H1 (cell line): Measurements from ENCODE around the gene STARD3NL. TPM values are rescaled to one million over a fixed set of nuclear protein-coding genes. Genes with fewer than 3 reads are reported as not detected.

Experiments used
- CTCF ChIA-PET: fragments of 300-600 bp; sonication (Branson Sonifier 250); formaldehyde crosslinking; loops from one replicate; lab custom pipeline; 2021; ENCODE audit not compliant: partially characterized antibody; lab: Charles Lee
- POLR2A ChIA-PET: fragments of 300-600 bp; sonication (Branson Sonifier 250); formaldehyde crosslinking; loops from one replicate; lab custom pipeline; 2021; ENCODE audit warnings: inconsistent platforms; ENCODE audit not compliant: partially characterized antibody; lab: Charles Lee
- DNase-seq, 2 experiments: peaks; one replicate each; pipeline versions ENCODE4 v3.0.0 to v3.0.0-alpha.2; 2010 to 2022; ENCODE audit warnings: low spot score in 2 of 2, low read depth in 1 of 2, mixed read lengths in 1 of 2
- FAIRE-seq: peaks from 2 replicates; lab custom pipeline; 2011; peaks lifted over from hg19 to GRCh38; lab: Jason Lieb, UNC
- H2AFZ ChIP-seq: 2 replicates; pipeline ENCODE4 v1.8.1; 2012; ENCODE audit warnings: low read length, inconsistent platforms
- H2AK5ac ChIP-seq: 2 replicates; pipeline ENCODE4 v1.6.1; 2013; ENCODE audit warnings: low read depth, low read length
- H2BK120ac ChIP-seq: replicated peaks from 2 replicates; pipeline ENCODE3; 2013; ENCODE audit warnings: low read depth, low read length, inconsistent platforms
- H2BK12ac ChIP-seq: 2 replicates; pipeline ENCODE4 v1.6.1; 2013; ENCODE audit warnings: low read depth, low read length
- H2BK15ac ChIP-seq: 2 replicates; pipeline ENCODE4 v1.6.1; 2013; ENCODE audit warnings: low read length
- H2BK20ac ChIP-seq: 2 replicates; pipeline ENCODE4 v1.6.1; 2013; ENCODE audit warnings: low read length
- H2BK5ac ChIP-seq: 2 replicates; pipeline ENCODE4 v1.6.1; 2013; ENCODE audit warnings: low read depth, low read length
- H3K14ac ChIP-seq: 2 replicates; pipeline ENCODE4 v1.6.1; 2013; ENCODE audit warnings: inconsistent platforms; ENCODE audit not compliant: insufficient read length
- H3K18ac ChIP-seq: 2 replicates; pipeline ENCODE4 v1.6.1; 2013; ENCODE audit warnings: low read length; ENCODE audit errors: extremely low read depth
- H3K23ac ChIP-seq: 2 replicates; pipeline ENCODE4 v1.6.1; 2013; ENCODE audit warnings: inconsistent platforms; ENCODE audit not compliant: insufficient read length
- H3K23me2 ChIP-seq: 2 replicates; pipeline ENCODE4 v1.6.1; 2013; ENCODE audit warnings: low read depth, low read length
- H3K27ac ChIP-seq: 2 replicates; pipeline ENCODE4 v1.6.1; 2011; ENCODE audit warnings: low read depth, low read length, inconsistent platforms
- H3K27me3 ChIP-seq, 4 experiments: replicated peaks in 1 of 4; 1 replicate in 1 of 4; 2 replicates in 3 of 4; pipeline versions ENCODE4 v1.6.1 to v1.8.1; 2011 to 2013; ENCODE audit warnings: low read length in 3 of 4, mild to moderate bottlenecking in 3 of 4, inconsistent platforms in 2 of 4, mixed read lengths in 2 of 4, moderate library complexity in 1 of 4; ENCODE audit not compliant: control insufficient read depth in 3 of 4, insufficient read depth in 3 of 4; ENCODE audit errors: extremely low read depth in 1 of 4
- H3K36me3 ChIP-seq, 4 experiments: 2 replicates each; pipeline versions ENCODE4 v1.6.1 to v1.8.1; 2011 to 2013; ENCODE audit warnings: mild to moderate bottlenecking in 4 of 4, low read length in 3 of 4, moderate library complexity in 2 of 4, control low read depth in 1 of 4, inconsistent platforms in 1 of 4; ENCODE audit not compliant: insufficient read depth in 4 of 4, control insufficient read depth in 2 of 4
- H3K4ac ChIP-seq: replicated peaks from 2 replicates; pipeline ENCODE3; 2013; ENCODE audit warnings: low read length, low read depth, mixed read lengths, inconsistent platforms; ENCODE audit not compliant: insufficient read length
- H3K4me1 ChIP-seq, 4 experiments: replicated peaks in 1 of 4; 1 replicate in 1 of 4; 2 replicates in 3 of 4; pipeline versions ENCODE4 v1.6.1 to v1.8.1; 2011 to 2013; ENCODE audit warnings: low read length in 3 of 4, inconsistent platforms in 2 of 4, mixed read lengths in 1 of 4; ENCODE audit not compliant: insufficient read depth in 4 of 4, control insufficient read depth in 3 of 4
- H3K4me2 ChIP-seq, 2 experiments: 2 replicates each; pipeline versions ENCODE4 v1.6.1 to v1.8.1; 2011 to 2013; ENCODE audit warnings: low read depth in 2 of 2, low read length in 2 of 2, control low read depth in 1 of 2, inconsistent platforms in 1 of 2, mild to moderate bottlenecking in 1 of 2; ENCODE audit not compliant: insufficient read depth in 1 of 2
- H3K4me3 ChIP-seq, 4 experiments: fragments of 200-600, 300-600 bp in 1 of 4; sonication (generic), shearing (Covaris generic), sonication (Bioruptor Twin) in 1 of 4; 2 replicates each; pipeline versions ENCODE4 v1.5.1 to v1.8.1; 2011 to 2016; ENCODE audit warnings: low read length in 4 of 4, low read depth in 3 of 4, control low read depth in 2 of 4, inconsistent platforms in 2 of 4, mild to moderate bottlenecking in 2 of 4, mixed read lengths in 1 of 4, moderate library complexity in 1 of 4; ENCODE audit not compliant: insufficient read depth in 2 of 4; ENCODE audit errors: extremely low read depth in 1 of 4
- H3K56ac ChIP-seq: replicated peaks from 2 replicates; pipeline ENCODE3; 2013; ENCODE audit warnings: low read depth, mild to moderate bottlenecking, mixed read lengths, low read length, inconsistent platforms; ENCODE audit not compliant: insufficient read length
- H3K79me1 ChIP-seq: 2 replicates; pipeline ENCODE4 v1.6.1; 2013; ENCODE audit warnings: low read depth, low read length, control low read depth
- H3K79me2 ChIP-seq, 2 experiments: 2 replicates each; pipeline versions ENCODE4 v1.6.1 to v1.8.1; 2012 to 2013; ENCODE audit warnings: low read length in 2 of 2, mild to moderate bottlenecking in 2 of 2, inconsistent platforms in 1 of 2; ENCODE audit not compliant: insufficient read depth in 2 of 2, control insufficient read depth in 1 of 2
- H3K9ac ChIP-seq, 4 experiments: replicated peaks in 1 of 4; 1 replicate in 1 of 4; 2 replicates in 3 of 4; pipeline versions ENCODE4 v1.6.1 to v1.8.1; 2011 to 2013; ENCODE audit warnings: low read depth in 3 of 4, low read length in 3 of 4, control low read depth in 2 of 4, mild to moderate bottlenecking in 2 of 4, moderate library complexity in 2 of 4, inconsistent platforms in 1 of 4; ENCODE audit errors: extremely low read depth in 1 of 4
- H3K9me3 ChIP-seq, 2 experiments: 2 replicates each; pipeline versions ENCODE4 v1.6.1 to v1.8.1; 2012 to 2013; ENCODE audit warnings: mild to moderate bottlenecking in 2 of 2, moderate library complexity in 2 of 2, control low read depth in 1 of 2, inconsistent platforms in 1 of 2, low read depth in 1 of 2, low read length in 1 of 2, mixed read lengths in 1 of 2; ENCODE audit not compliant: insufficient read depth in 2 of 2
- H4K20me1 ChIP-seq, 2 experiments: replicated peaks in 1 of 2; 2 replicates each; pipeline versions ENCODE3 to v1.8.1; 2011 to 2013; ENCODE audit warnings: inconsistent platforms in 2 of 2, low read length in 2 of 2, mild to moderate bottlenecking in 1 of 2; ENCODE audit not compliant: insufficient read depth in 2 of 2, control insufficient read depth in 1 of 2
- H4K5ac ChIP-seq: 2 replicates; pipeline ENCODE4 v1.6.1; 2013; ENCODE audit warnings: low read length, low read depth, mixed read lengths, inconsistent platforms; ENCODE audit not compliant: insufficient read length
- H4K8ac ChIP-seq: 2 replicates; pipeline ENCODE4 v1.8.0; 2013; ENCODE audit warnings: mild to moderate bottlenecking, moderate library complexity, low read length, inconsistent platforms; ENCODE audit not compliant: insufficient read depth; ENCODE audit errors: extremely low read depth
- H4K91ac ChIP-seq: replicated peaks from 2 replicates; pipeline ENCODE3; 2013; ENCODE audit warnings: low read length, mixed read lengths, inconsistent platforms; ENCODE audit not compliant: insufficient read length
- BACH1 ChIP-seq: IDR thresholded peaks from 2 replicates; pipeline ENCODE4 v1.6.1; 2012; ENCODE audit warnings: low read length, improper control_type of control experiment
- CBX5 ChIP-seq: fragments of 300-800, 300-1000 bp; sonication (generic); IDR thresholded peaks from 2 replicates; pipeline ENCODE4 v1.7.1; 2016; ENCODE audit warnings: antibody characterized with exemption, low read length, low read depth
- CHD1 ChIP-seq: IDR thresholded peaks from 2 replicates; pipeline ENCODE4 v1.6.1; 2012; ENCODE audit warnings: low read depth, low read length, improper control_type of control experiment
- E2F6 ChIP-seq: IDR thresholded peaks from 2 replicates; pipeline ENCODE4 v1.6.1; 2012; ENCODE audit warnings: inconsistent platforms
- HDAC2 ChIP-seq, 2 experiments: fragments of 300-600 bp in 1 of 2; sonication (generic) in 1 of 2; IDR thresholded peaks; 2 replicates each; pipeline ENCODE4 v1.6.1; 2011 to 2012; ENCODE audit warnings: low read depth in 2 of 2, low read length in 2 of 2, mild to moderate bottlenecking in 2 of 2, moderate library complexity in 2 of 2, borderline replicate concordance in 1 of 2, inconsistent platforms in 1 of 2
- HDAC6 ChIP-seq: IDR thresholded peaks from one replicate; pipeline ENCODE4 v1.7.1; 2012; ENCODE audit warnings: low read depth, mild to moderate bottlenecking, inconsistent platforms, low read length, moderate library complexity
- KDM5A ChIP-seq: fragments of 200-600 bp; IDR thresholded peaks from 2 replicates; pipeline ENCODE4 v1.7.1; 2012; ENCODE audit warnings: mild to moderate bottlenecking, low read length, inconsistent platforms, mixed read lengths
- RAD21 ChIP-seq, 2 experiments: IDR thresholded peaks in 1 of 2; conservative IDR thresholded peaks in 1 of 2; 2 replicates each; pipeline ENCODE4 v1.6.1; 2011; ENCODE audit warnings: low read depth in 2 of 2, low read length in 2 of 2, improper control_type of control experiment in 1 of 2, inconsistent platforms in 1 of 2, mild to moderate bottlenecking in 1 of 2, moderate library complexity in 1 of 2
- SAP30 ChIP-seq: fragments of 300-600 bp; sonication (generic); IDR thresholded peaks from 2 replicates; pipeline ENCODE4 v1.7.1; 2012; ENCODE audit warnings: low read length, moderate library complexity, mild to moderate bottlenecking, inconsistent platforms; ENCODE audit not compliant: insufficient read depth, insufficient replicate concordance
- SP2 ChIP-seq: IDR thresholded peaks from 2 replicates; pipeline ENCODE4 v1.6.1; 2012; ENCODE audit warnings: mild to moderate bottlenecking, low read length, inconsistent platforms
- TAF1 ChIP-seq: IDR thresholded peaks from 2 replicates; pipeline ENCODE4 v1.6.1; 2011; ENCODE audit warnings: mild to moderate bottlenecking, low read depth, low read length
- WGBS, 2 experiments: shearing (Covaris generic) in 1 of 2; methylation state at CpG; one replicate each; pipeline versions ENCODE4 v1.1.6 to v1.1.7; 2013 to 2015; ENCODE audit warnings: low lambda C conversion rate in 2 of 2, mixed read lengths in 2 of 2, inconsistent platforms in 1 of 2, low coverage in 1 of 2, missing lambda C conversion rate in 1 of 2; ENCODE audit not compliant: insufficient replicate concordance in 2 of 2, insufficient coverage in 1 of 2, insufficient read length in 1 of 2; ENCODE audit errors: extremely low coverage in 1 of 2, missing lambda C conversion rate in 1 of 2; 5-methylcytosine and 5-hydroxymethylcytosine counted together
- polyA plus RNA-seq, 7 experiments: library from polyadenylated mRNA; depleted of rRNA in 3 of 7; stranded (reverse) in 5 of 7; unstranded in 2 of 7; fragments of >200 nt in 5 of 7; fragments of 200-250 nt in 2 of 7; gene quantifications; 1 replicate in 5 of 7; 2 replicates in 1 of 7; 4 replicates in 1 of 7; pipeline versions ENCODE4 v1.2.1 to v1.2.3, GENCODE V29; 2011 to 2013; ENCODE audit warnings: missing spikeins in 2 of 7, mixed read lengths in 2 of 7
- total RNA-seq: library from RNA; stranded (reverse); fragmentation: NEBNext Ultra II Directional; extraction: Animal tissue kit (Norgen Biotek cat#: 25700); gene quantifications from 2 replicates; pipeline ENCODE4 v1.2.1, GENCODE V29; 2021

STARD3NL gene
- total and polyA plus RNA-seq, 2 of the 8 experiments (the other 6 are each of a cell fraction or from before 2014, with no cell fraction given) = 27.1 to 40.5 TPM

- H3K4me3 ChIP-seq = no peak overlapping the region
- TF ChIP-seq CHD1 (no peak), RAD21 (IDR thresholded peaks at IDR 0.05 in 1 of 2, conservative IDR thresholded peaks at IDR 0.05 in 1 of 2; ENCODE audit: low read depth in 2 of 2, low read length in 2 of 2) (no peak), BACH1 (no peak), CBX5 (no peak), HDAC2 (IDR thresholded peaks at IDR 0.05; ENCODE audit: borderline replicate concordance in 1 of 2, low read depth in 2 of 2, low read length in 2 of 2) (no peak), E2F6 (no peak), SAP30 (no peak), HDAC6 (no peak), KDM5A (no peak), SP2 (no peak), TAF1 (no peak)
- peaks cover 0 to 1% (median 0%) of the 10 kb centered on the region in 4 experiments; a peak in 1 of 7 replicates for H3K27me3 ChIP-seq
- H4K91ac ChIP-seq = no peak overlapping the region
- H3K9ac ChIP-seq = no peak overlapping the region
- CTCF ChIA-PET = interaction anchor here (1.0 kb wide), 1 partner anchor 344 kb away, joined by 3 read pairs; no protein-coding TSS in a partner anchor
- H3K4ac ChIP-seq = no peak overlapping the region
- no peaks in the 10 kb centered on the region for H3K79me2 ChIP-seq
- H2BK5ac ChIP-seq = no peak overlapping the region
- no peak overlapping the region for H3K27ac ChIP-seq
- POLR2A ChIA-PET = no interaction called here
- DNase-seq (no peak), FAIRE-seq (no peak)
- H3K4me2 ChIP-seq = no peak overlapping the region
- H2AK5ac ChIP-seq = no peak overlapping the region
- H3K36me3 ChIP-seq = no peaks in the 10 kb centered on the region
- H2BK120ac ChIP-seq = no peak overlapping the region
- no peaks in the 10 kb centered on the region for H4K20me1 ChIP-seq
- H2BK12ac ChIP-seq = no peak overlapping the region
- no peaks in the 10 kb centered on the region; the same call in 1 of the 2 replicates for H3K23me2 ChIP-seq
- H3K14ac ChIP-seq = no peak overlapping the region
- no peak overlapping the region for H3K23ac ChIP-seq
- H3K56ac ChIP-seq = no peak overlapping the region
- no peak overlapping the region for H2BK20ac ChIP-seq
- no peak overlapping the region for H2BK15ac ChIP-seq
- no peak overlapping the region for H4K8ac ChIP-seq
- H3K9me3 ChIP-seq = no peaks in the 10 kb centered on the region
- H3K4me1 ChIP-seq = no peaks in the 10 kb centered on the region
- H4K5ac ChIP-seq = no peak overlapping the region
- 86% methylated on average over 3 of the region's 3 CpGs; no CpG with 5 or more reads in 1 of the 2 experiments for WGBS, 2 experiments
- H3K79me1 ChIP-seq = no peaks in the 10 kb centered on the region
- H2AFZ ChIP-seq = no peak overlapping the region
- no peak overlapping the region for H3K18ac ChIP-seq
Observed at GRCh38 chr7:38245409-38245977, 67.4 kb downstream of the STARD3NL start.
